Measurements from ENCODE around the gene LCN1. TPM values are rescaled to one million over a fixed set of nuclear protein-coding genes. Genes with fewer than 3 reads are reported as not detected.

Gene LCN1
- total RNA-seq, 4 donors from 2014 or later = not detected

GRCh38 chr9:135565141-135565628 lies 43.9 kb downstream of the LCN1 start:
- no peak for ATAC-seq
- H3K9me3 ChIP-seq = peaks cover 0 to 22% (median 0%) of the 10 kb centered on the region in 3 donors
- H3K27me3 ChIP-seq = peaks cover 78% of the 10 kb centered on the region
- H3K4me3 ChIP-seq = no peak overlapping the region
- 27% methylated on average over 2 of the region's 9 CpGs; no CpG with 5 or more reads in 1 of the 2 donors for WGBS, 2 donors (ENCODE audit: low coverage in 1 of 2)
- H3K36me3 ChIP-seq = no peaks in the 10 kb centered on the region
- no peaks in the 10 kb centered on the region for H3K4me1 ChIP-seq
- H3K27ac ChIP-seq = no peak overlapping the region
- TF ChIP-seq CTCF (IDR thresholded peaks at IDR 0.05) = no peak
- TF ChIP-seq POLR2AphosphoS5 (IDR thresholded peaks at IDR 0.05) = no peak
- TF ChIP-seq POLR2A (IDR thresholded peaks at IDR 0.05) = no peak
- no peak for TF ChIP-seq EP300 (IDR thresholded peaks at IDR 0.05)

- Histone ChIP-seq H3K4me3 (no peak overlapping the region), H3K9me3 (peaks cover 0 to 22% (median 0%) of the 10 kb centered on the region in 3 donors), H3K4me1 (no peaks in the 10 kb centered on the region), H3K27me3 (peaks cover 74% of the 10 kb centered on the region), H3K36me3 (no peaks in the 10 kb centered on the region), H3K27ac (no peak overlapping the region)
- TF ChIP-seq POLR2A (IDR thresholded peaks at IDR 0.05) (no peak), CTCF (IDR thresholded peaks at IDR 0.05) (no peak), EP300 (IDR thresholded peaks at IDR 0.05) (no peak), POLR2AphosphoS5 (IDR thresholded peaks at IDR 0.05) (no peak)
- ATAC-seq = no peak
- WGBS, 2 donors (ENCODE audit: low coverage in 1 of 2) = 27 to 30% methylated on average over 3 to 4 of the region's 8 CpGs
Measured at GRCh38 chr9:135565636-135566035, 44.4 kb downstream of the LCN1 start.

- Histone ChIP-seq H3K9me3 (peaks cover 0 to 18% (median 0%) of the 10 kb centered on the region in 3 donors), H3K4me3 (no peak overlapping the region), H3K4me1 (no peaks in the 10 kb centered on the region), H3K27ac (no peak overlapping the region), H3K27me3 (peaks cover 67% of the 10 kb centered on the region), H3K36me3 (no peaks in the 10 kb centered on the region)
- TF ChIP-seq POLR2AphosphoS5 (IDR thresholded peaks at IDR 0.05) (no peak), CTCF (IDR thresholded peaks at IDR 0.05) (no peak), POLR2A (IDR thresholded peaks at IDR 0.05) (no peak), EP300 (IDR thresholded peaks at IDR 0.05) (no peak)
- 71% methylated on average over 2 of the region's 10 CpGs; no CpG with 5 or more reads in 1 of the 2 donors for WGBS, 2 donors (ENCODE audit: low coverage in 1 of 2)
- ATAC-seq = no peak
Measured at GRCh38 chr9:135566552-135566951, 45.3 kb downstream of the LCN1 start.

GRCh38 chr9:135567311-135567710 lies 46.1 kb downstream of the LCN1 start:
- WGBS, 2 donors (ENCODE audit: low coverage in 1 of 2) = 59 to 79% methylated on average over 2 to 7 of the region's 9 CpGs
- no peak overlapping the region for H3K4me3 ChIP-seq
- peaks cover 0 to 10% (median 0%) of the 10 kb centered on the region in 3 donors for H3K9me3 ChIP-seq
- H3K36me3 ChIP-seq = no peaks in the 10 kb centered on the region
- no peak for ATAC-seq
- peaks cover 67% of the 10 kb centered on the region for H3K27me3 ChIP-seq
- TF ChIP-seq POLR2A (IDR thresholded peaks at IDR 0.05) (no peak), CTCF (IDR thresholded peaks at IDR 0.05) (no peak), EP300 (IDR thresholded peaks at IDR 0.05) (no peak), POLR2AphosphoS5 (IDR thresholded peaks at IDR 0.05) (no peak)
- no peaks in the 10 kb centered on the region for H3K4me1 ChIP-seq
- H3K27ac ChIP-seq = no peak overlapping the region

GRCh38 chr9:135568026-135568425 lies 46.8 kb downstream of the LCN1 start:
- 80 to 83% methylated on average over 6 of the region's 6 CpGs for WGBS, 2 donors (ENCODE audit: low coverage in 1 of 2)
- TF ChIP-seq POLR2A (IDR thresholded peaks at IDR 0.05) (no peak), EP300 (IDR thresholded peaks at IDR 0.05) (no peak), CTCF (IDR thresholded peaks at IDR 0.05) (no peak), POLR2AphosphoS5 (IDR thresholded peaks at IDR 0.05) (no peak)
- H3K36me3 ChIP-seq = no peaks in the 10 kb centered on the region
- peaks cover 0 to 10% (median 0%) of the 10 kb centered on the region in 3 donors for H3K9me3 ChIP-seq
- ATAC-seq = no peak
- no peaks in the 10 kb centered on the region for H3K4me1 ChIP-seq
- H3K27ac ChIP-seq = no peak overlapping the region
- no peak overlapping the region for H3K4me3 ChIP-seq
- H3K27me3 ChIP-seq = peaks cover 66% of the 10 kb centered on the region

Data from gastroesophageal sphincter (tissue), 4 donors.